CD4-positive, alpha-beta T cell treated with Interleukin-21 for 1 hour (primary cell): Measurements from ENCODE around the gene CATSPERE.
A peak's percentile ranks its signal among the peaks of the same experiment; 100 is the strongest.
"Not testable (repeated sequence)": the region's sequence is repeated elsewhere in the genome, so short reads cannot be mapped to it uniquely, and the experiment has no call there.

ENCODE experiments used
- DNase-seq: peaks from one replicate; pipeline ENCODE4 v3.0.0-alpha.2; 2020

The CATSPERE gene

DNA sequence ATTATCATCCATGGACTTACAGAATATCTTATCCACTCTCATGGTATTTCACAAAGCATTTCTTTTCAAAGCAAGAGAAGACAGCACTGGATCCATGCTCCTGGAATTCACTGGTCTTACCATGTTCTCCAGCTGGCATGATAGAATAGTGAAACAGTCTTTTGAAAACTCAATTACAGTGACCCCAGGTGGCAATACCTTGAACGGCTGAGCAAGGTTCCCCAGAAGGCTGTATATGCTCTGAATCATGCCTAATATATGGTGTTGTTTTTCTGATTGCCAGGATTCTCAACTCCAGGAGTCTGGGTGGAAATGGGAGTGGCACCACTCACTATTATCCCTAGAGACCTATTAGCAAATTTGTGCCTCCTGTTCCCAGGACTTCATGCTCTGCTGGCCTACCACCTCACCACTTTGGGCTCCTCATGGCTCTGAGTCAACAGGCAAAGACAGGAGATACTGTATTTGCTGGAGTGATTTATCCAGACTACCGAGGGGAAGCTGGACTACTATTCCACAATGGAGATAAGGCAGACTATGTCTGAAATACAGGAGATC lies 87.6 kb downstream of the CATSPERE start:
- DNase-seq, result no peak

DNA sequence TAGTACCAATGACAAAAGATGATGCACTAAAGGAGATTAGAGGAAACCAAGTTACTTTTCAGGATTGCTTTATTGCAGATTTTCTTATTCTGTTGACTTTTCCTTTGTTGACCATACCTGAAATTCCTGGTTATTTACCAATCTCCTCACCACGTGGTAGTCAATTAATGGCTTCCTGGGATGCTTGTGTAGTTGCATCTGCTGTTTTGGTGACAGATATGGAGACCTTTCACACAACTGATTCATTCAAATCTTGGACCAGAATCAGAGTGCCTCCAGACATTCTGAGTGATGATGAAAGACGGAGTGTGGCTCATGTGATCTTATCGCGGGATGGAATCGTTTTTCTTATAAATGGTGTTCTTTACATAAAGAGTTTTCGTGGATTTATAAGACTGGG lies 91.3 kb downstream of the CATSPERE start:
- DNase-seq, result no peak

DNA sequence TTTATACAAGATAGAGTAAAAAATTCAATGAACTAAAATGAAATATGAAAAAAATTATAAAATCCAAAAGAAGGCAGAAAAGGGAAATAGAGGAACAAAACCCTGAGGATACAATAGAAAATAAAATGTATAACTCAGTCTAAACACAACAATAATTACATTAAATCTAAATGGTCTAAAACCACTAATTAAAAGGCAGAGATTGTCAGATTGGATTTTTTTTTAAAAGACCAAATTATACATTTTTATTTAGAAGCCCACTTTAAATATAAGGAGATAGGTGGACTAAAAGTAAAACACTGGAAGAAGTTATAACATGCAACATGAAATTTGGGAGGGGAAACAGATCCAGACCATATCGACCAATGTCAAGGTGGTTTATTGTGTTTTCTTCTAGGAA lies 95.2 kb downstream of the CATSPERE start:
- no peak for DNase-seq

DNA sequence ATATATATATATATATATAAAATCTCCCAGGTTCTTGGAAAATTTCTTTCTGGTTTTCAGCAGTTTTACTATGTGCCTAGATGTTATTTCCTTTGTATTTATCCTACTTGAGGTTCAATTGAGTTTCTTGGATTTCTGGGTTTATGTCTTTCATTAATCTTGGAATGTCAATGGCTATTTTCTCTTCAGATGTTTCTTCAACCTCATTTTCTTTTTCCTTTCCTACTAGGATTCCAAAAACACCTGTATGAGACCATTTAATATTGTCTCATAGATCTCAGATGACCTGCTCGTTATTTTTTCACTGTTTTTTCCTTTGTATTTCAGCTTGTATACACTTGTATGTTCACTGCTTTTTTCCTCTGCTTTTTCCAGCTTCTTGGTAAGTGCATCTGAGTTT lies 96.5 kb downstream of the CATSPERE start:
- DNase-seq, result no peak

DNA sequence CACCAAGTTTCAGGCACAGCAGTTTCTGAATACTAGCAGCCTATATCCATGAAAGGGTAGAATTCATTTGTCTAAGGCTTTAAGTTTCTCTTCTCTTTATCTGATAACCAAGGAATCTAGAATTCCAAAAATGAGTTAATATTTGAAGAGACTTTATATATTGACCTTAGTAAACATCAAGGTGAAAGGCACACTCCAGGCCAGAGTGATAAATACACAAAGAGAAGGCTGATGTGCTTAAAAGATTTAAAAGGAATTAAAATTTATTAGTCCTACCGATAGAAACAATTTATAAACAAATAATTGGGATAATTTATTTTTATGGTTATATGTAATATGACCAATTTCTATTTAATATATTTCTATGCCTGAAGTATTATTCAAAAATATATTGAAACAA lies 98.5 kb downstream of the CATSPERE start:
- no peak for DNase-seq

DNA sequence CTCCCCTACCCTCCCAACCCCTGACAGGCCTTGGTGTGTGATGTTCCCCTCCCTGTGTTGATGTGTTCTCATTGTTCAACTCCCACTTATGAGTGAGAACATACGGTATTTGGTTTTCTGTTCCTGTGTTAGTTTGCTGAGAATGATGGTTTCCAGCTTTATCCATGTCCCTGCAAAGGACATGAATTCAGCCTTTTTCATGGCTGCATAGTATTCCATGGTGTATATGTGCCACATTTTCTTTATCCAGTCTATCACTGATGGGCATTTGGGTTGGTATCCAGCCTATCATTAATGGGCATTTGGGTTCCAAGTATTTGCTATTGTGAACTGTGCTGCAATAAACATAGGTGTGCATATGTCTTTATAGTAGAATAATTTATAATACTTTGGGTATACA lies 101.8 kb downstream of the CATSPERE start:
- not testable (repeated sequence) for DNase-seq

DNA sequence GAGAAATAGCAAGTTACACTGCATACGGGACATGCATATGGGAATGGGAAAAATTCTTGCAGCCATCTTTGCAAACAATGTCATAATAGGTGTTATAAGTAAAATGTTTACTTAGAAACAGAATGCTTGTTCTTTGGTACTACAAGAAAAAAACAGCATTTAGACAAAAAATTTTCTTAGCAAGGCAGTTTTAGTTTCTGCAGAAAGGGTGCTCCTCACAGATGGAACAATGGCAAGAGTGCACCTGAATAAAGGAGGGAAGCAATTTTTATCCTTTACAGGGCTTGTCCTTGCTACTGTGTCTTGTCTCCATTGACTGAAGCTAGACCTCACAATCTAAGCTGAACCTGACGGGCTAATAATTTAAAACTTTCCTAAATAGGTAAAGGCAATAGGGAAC lies 112.7 kb downstream of the CATSPERE start:
- DNase-seq, result no peak

DNA sequence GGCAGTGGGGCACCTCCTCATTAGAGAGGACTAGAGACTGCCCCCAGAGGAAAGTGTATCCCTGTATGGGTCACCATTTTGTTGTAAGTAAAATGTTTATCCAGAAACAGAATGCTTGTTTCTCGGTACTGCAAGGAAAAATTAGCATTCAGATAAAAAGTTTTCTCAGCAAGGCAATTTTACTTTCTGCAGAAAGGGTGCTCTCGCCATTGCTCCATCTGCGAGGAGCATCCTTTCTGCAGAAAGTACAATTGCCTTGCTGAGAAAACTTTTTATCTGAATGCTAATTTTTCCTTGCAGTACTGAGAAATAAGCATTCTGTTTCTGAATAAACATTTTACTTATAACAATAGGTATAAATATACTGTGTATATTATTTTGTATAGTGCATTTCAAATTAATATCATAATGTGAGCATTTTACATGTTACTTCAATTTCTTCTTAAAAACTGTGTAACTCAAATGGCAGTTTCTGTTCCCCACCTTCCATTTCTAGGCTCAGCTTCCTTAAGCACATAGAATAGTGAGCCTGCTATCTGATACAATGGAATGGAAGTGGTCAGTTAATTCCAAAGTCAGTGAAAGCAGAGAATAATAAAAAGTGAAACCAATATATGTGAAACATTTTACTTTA lies 115.3 kb downstream of the CATSPERE start:
- DNase-seq, result no peak

DNA sequence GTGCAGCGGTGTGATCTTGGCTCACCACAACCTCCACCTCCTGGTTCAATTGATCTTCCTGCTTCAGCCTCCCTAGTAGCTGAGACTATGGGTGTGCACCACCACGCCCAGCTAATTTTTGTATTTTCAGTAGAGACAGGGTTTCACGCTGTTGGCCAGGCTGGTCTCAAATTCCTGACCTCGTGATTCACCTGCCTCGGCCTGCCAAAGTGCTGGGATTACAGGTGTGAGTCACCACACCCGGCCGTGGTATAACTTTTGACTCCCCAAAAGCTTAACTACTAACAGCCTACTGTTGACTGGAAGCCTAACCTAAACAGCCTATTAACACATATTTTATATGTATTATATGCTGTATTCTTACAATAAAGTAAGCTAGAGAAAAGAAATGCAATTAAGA lies 117.1 kb downstream of the CATSPERE start:
- DNase-seq, result not testable (repeated sequence)

DNA sequence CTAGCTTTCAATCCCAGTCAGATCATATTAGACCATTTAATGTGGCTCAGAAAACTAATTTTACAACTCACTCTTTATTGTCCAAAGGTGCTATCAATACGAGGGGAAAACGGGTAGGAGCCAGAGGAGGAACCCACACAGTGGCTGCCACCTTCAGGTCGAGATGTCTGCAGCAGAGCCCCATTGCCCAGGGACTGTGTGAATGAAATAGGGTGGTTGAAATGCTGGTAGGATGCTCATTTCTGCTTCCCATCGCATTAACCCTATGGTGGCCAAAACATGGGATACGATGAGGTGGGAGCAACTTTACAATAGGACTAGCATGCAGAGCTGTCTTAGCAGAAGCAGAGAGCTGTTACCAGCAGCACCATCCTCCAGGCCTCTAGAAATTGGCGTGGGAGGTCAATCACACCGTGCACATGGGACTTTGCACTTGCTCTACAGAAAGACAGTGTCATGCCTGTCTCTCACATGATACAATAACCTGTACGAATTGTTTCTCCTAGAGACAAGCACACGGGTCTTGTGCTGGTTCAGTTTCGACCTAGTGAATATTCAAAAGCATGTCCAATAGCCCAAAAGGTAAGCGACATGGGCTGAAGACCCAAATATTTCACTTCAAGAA lies 122.4 kb downstream of the CATSPERE start:
- no peak for DNase-seq

DNA sequence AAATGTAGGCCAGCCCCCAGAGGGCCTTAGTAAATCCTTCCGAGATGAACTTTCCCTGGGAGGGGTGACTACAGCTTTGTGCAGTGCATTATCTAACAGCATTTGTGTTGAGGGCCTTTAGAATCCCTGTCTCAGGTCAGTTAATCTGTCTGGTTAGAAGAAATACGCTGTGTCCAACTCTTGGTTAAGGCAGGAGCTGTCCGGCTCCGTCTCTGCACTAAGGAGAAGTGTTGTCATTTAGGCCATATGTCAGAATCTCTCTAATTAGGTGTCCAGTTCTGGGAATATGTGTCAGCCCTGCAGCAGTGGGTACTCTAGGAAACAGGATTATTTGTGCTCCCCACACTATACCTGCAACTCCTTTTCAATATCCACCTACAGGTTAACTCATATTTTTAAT lies 124.8 kb downstream of the CATSPERE start:
- DNase-seq, result no peak

DNA sequence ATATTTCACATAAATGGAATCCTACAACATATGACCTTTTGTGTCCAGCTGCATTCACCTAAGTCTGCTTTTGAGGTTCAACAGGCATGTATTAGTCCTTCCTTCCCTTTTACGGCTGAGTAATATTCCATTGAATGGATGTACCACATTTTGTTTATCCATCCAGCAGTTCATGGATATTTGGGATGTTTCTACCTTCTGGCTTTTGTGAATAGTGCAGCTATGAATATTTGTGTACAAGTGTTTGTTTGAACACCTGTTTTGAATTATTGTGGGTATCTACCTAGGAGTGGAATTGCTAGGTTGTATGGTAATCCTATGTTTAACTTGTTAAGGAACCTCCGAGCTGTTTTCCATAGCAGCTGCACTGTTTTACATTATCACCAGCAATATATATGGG lies 129.6 kb downstream of the CATSPERE start:
- no peak for DNase-seq

DNA sequence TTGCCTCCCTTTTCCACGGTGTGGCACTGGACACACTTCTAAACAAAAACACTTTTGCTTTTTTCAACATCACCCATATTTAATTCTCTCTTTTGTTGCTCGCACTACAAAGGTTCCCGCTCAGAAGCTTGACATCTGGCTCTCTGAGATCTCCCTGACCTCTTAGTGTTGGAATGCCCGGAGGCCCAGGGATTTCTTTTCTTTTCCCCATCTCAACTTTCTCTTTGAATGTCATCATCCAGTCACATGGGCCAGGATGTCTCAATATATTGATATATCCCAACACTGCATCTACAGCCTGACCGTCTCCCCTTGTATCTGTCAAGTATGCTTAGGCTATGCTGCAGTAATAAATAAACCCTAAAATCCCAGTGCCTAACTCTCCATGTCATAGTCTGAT lies 137.5 kb downstream of the CATSPERE start:
- DNase-seq, result no peak

DNA sequence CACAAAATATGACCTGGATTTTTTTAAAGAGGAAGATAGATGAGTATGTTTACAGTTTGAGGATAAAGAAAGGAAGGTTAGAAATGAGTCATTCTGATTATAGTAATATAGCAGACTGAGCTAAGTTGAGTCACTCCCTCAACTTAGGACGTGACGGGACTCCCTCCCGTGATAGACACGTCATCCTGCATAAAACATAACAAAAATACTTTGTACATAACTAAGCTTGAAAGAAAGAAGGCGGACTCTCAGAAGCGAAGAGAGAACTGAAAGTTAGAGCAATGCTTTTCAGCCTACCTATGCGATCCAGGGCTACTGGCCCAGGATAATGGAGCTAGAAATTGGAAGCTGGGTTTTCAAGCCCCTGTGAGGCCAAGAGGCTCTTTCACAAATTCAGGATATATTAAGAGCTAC lies 138.9 kb downstream of the CATSPERE start:
- DNase-seq, result peak; percentile 28

DNA sequence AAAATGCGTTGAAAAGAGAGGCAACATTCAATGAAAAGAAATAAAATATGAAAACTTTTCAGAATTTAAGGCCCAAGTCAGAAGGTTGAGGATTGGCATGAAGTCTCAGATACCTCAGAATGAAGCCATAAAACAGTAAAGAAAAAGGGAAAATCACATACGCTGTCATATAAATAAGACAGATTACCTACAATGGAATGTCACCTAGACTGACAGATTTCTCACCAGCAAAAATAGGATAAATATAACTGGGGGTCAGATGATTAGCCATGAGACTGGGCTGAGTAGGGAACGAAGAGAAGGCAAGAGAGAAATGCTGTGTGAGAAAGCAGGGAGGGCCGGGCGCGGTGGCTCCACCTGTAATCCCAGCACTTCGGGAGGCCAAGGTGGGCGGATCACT lies 140.3 kb downstream of the CATSPERE start:
- no peak for DNase-seq

DNA sequence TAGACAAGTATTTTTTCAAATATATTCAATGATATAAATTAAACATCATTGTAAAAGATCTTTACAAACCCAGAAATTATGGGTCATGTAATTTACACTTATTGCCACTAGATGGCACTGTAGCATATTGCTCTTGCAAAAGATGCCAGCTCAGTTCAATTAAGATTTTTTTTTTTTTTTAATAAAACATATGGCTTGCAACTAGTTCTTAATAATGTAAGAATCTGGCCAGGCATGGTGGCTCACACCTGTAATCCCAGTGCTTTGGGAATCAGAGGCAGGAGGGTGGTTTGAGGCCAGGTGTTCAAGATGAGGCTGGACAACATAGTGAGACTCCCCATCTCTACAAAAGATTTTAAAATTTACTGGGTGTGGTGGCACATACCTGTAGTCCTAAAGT lies 142.4 kb downstream of the CATSPERE start:
- DNase-seq, result peak; percentile 57

DNA sequence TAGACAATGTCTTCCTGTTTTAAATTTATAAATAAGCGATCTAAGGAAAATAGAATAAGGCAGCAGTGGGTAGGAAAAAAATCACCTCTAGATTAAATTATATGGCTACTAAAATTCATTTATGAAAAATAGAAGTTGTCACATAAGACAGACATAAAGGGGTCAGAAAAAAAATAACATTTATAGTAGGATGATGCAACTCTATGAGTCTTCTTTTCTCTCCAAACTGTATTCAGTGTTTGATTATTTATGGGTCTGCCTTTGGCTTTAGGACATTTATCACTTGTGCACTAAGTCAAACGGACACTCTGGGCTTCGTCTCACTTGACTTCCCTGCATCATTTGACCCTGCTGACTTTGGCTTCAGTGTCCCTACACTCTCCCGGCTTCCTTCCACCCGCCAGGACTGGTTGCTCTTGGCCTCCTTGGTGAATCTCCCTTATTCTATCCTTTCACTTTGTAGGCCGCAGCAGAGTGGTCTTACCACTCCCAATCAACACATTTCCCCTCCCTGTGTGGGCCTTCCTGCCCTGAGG lies 144.8 kb downstream of the CATSPERE start:
- DNase-seq, result no peak

DNA sequence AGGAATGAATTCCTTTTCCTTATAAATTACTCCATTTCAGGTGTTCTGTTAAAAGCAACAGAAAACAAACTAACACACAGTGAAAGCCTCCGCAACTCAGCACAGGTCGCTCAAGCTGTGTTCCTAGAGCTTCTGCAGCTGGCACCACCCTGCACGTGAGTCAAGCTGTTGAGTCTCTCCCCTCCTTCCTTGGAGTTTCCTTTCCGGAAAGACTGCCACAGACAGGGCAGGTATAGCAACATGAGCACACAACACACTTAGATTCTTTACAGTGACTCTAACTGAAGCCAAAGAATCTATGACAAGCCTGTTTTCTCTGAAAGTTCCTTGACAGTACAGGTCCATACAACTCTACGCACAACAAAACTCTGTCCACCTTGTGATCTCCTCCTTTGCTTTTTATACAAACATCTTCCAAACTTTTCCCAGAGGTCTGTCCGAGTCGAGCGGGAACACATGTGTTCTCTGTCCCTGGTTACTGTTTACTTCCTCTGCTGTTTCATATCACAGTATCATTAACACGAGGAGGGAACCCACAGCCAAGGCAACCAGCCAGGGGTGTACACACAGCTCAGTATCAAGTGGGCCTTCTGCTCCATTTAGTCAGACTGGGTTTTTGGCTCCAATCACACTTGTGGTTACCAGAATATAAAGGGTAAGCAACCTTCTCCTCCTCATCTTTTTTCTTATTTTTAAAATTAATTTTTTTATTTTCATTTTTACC lies 153.2 kb downstream of the CATSPERE start:
- no peak for DNase-seq

DNA sequence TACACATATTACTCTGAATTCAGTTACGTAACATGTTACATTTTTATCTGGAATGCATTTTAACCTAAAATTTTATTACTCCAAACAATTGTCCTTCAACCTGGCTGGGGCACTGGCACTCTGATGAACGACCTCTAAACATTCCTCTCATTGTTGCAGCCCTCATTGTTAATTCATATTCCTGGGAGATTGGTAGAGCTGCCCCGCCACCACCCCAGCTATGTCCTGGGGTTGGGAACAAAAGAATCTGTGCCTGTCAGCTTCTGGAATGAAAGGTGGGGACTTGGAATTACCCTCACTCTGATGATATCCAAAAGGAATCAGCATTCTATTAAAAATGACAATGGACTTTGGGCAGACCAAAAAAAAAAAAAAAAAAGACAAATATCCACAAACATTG lies 153.8 kb downstream of the CATSPERE start:
- no peak for DNase-seq

DNA sequence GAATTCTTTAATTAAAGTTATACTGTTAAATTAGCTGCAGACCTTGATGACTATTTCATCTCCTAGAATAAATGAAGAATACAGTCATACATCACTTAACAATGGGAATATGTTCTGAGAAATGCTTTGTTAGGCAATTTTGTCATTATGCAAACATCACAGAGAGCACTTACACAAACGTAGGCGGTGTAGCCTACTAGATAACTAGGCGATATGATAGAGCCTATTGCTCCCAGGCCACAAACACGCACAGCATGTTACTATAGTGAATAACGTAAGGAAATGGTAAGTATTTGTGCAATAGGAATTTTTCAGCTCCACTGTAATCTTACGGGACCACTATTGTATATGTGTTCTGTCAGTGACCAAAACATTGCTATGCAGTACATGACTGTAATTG lies 154.2 kb downstream of the CATSPERE start:
- DNase-seq, result no peak

DNA sequence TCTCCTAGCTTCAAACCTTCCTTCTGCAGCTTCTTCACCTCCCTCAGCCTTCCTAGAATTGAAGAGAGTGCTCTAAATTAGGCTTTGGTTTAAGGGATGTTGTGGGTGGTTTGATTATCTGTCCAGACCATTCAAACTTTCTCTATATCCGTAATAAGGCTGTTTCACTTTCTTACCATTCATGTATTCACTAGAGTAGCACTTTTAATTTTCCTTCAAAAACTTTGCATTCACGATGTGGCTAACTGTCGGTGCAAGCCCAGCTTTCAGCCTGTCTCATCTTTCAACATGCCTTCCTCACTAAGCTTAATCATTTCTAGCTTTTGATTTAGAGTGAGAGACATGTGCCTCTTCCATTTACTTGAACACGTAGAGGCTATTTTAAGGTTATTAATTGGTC lies 165.6 kb downstream of the CATSPERE start:
- no peak for DNase-seq

DNA sequence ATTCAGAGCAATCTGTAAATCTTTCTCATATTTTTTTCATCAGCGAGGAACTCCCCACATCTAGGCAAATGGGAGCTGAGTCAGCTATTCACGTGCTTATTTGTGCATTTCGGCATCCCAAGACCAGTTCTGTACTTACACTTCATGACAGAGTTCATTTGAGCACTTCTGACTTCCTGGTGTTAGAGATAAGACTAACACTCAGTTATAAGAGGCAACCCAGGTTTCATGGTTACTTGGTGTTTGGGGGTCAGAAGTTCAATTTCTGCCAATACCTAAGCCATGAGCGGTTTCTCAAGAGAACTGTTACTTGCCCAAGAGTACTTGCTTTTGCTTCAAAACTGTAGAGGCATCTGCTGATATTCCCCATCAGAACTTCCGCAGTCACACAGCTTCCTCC lies 167.7 kb downstream of the CATSPERE start:
- no peak for DNase-seq

DNA sequence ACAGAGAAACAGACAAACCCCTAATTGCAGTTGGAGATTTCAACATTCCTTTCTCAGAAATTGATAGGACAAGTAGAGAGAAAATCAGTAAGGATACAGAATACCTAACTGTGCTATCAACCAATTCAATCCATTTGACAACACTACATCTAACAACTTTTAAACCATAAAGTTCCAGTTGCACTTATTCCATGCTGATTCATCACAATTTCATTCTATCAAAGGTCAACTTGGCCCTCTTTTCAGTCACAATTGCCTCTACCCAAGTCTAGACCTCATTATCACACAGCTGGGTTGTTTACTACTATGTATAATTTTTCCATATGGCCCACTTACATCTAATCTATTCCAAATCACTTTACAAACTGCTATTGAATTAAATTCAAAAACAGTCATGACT lies 172.1 kb downstream of the CATSPERE start:
- DNase-seq, result no peak

DNA sequence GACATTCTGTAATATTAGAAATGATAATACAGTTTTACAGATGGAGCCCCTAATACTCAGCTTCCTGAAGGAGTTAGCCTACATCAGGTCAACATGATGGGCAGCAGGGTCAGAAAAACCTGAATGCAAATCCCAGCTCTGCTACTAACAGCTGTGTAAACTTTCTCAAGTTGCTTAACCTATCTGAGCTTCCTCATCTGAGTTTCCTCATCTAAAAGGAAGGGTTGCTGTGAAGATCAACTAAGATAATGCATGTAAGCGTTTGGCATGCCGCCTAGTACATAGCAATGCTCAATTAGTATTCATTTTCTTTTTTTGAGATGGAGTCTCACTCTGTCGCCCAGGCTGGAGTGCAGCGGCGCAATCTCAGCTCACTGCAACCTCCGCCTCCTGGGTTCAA lies 173.5 kb downstream of the CATSPERE start:
- no peak for DNase-seq
